MM.1S (cell line): Measurements from ENCODE around the gene XIRP2.

Source experiments
- DNase-seq: peaks from one replicate; pipeline ENCODE4 v3.0.0-alpha.2; 2015
- H2AFZ ChIP-seq: fragments of 300-600 bp; sonication (generic); 2 replicates; pipeline ENCODE4 v1.6.0; 2016; ENCODE audit warnings: antibody characterized with exemption, low read length
- H3F3A ChIP-seq: fragments of 300-600 bp; sonication (generic); 2 replicates; pipeline ENCODE4 v1.6.1; 2016; ENCODE audit warnings: mild to moderate bottlenecking, antibody characterized with exemption, low read length, moderate library complexity, mixed read lengths; ENCODE audit not compliant: insufficient read depth
- H3K27ac ChIP-seq: fragments of 300-600 bp; sonication (generic); 2 replicates; pipeline ENCODE4 v1.5.1; 2016; ENCODE audit warnings: mild to moderate bottlenecking, low read length
- H3K27me3 ChIP-seq: fragments of 300-600 bp; sonication (generic); replicated peaks from 2 replicates; pipeline ENCODE4 v1.6.0; 2016; ENCODE audit warnings: low read length; ENCODE audit not compliant: insufficient read depth
- H3K36me3 ChIP-seq: fragments of 300-600 bp; sonication (generic); replicated peaks from 2 replicates; pipeline ENCODE4 v1.6.1; 2016; ENCODE audit warnings: mild to moderate bottlenecking, low read length, mixed read lengths; ENCODE audit not compliant: insufficient read depth
- H3K4me1 ChIP-seq: fragments of 300-600 bp; sonication (generic); 2 replicates; pipeline ENCODE4 v1.6.1; 2016; ENCODE audit warnings: low read length, mixed read lengths
- H3K4me2 ChIP-seq: fragments of 300-600 bp; sonication (generic); 2 replicates; pipeline ENCODE4 v1.6.0; 2016; ENCODE audit warnings: low read depth, low read length
- H3K4me3 ChIP-seq: fragments of 300-600 bp; sonication (generic); 2 replicates; pipeline ENCODE4 v1.5.1; 2016; ENCODE audit warnings: low read length, mixed read lengths
- H3K79me2 ChIP-seq: fragments of 300-600 bp; sonication (generic); 2 replicates; pipeline ENCODE4 v1.6.1; 2016; ENCODE audit warnings: mixed run types, low read length, mixed read lengths
- H3K9ac ChIP-seq: fragments of 300-600 bp; sonication (generic); 2 replicates; pipeline ENCODE4 v1.6.1; 2016; ENCODE audit warnings: low read length, mixed read lengths
- H3K9me2 ChIP-seq: fragments of 300-600 bp; sonication (generic); replicated peaks from 2 replicates; pipeline ENCODE4 v1.6.1; 2016; ENCODE audit warnings: mild to moderate bottlenecking, low read length, mixed read lengths; ENCODE audit not compliant: insufficient read depth
- H3K9me3 ChIP-seq: fragments of 300-600 bp; sonication (generic); replicated peaks from 2 replicates; pipeline ENCODE4 v1.6.1; 2016; ENCODE audit warnings: mild to moderate bottlenecking, low read length, mixed read lengths; ENCODE audit not compliant: insufficient read depth
- H4K20me1 ChIP-seq: fragments of 300-600 bp; sonication (generic); 2 replicates; pipeline ENCODE4 v1.6.1; 2016; ENCODE audit warnings: mild to moderate bottlenecking, low read length, moderate library complexity, mixed read lengths; ENCODE audit not compliant: insufficient read depth
- CTCF ChIP-seq: fragments of 300-600 bp; sonication (generic); IDR thresholded peaks from 2 replicates; pipeline ENCODE4 v1.5.1; 2016; ENCODE audit warnings: antibody characterized with exemption, low read length, mixed read lengths
- EZH2 ChIP-seq: fragments of 300-600 bp; sonication (generic); optimal IDR thresholded peaks from 2 replicates; pipeline ENCODE3; 2017; ENCODE audit warnings: low read depth, mild to moderate bottlenecking, antibody characterized with exemption, low read length, mixed read lengths
- EZH2phosphoT487 ChIP-seq: fragments of 300-600 bp; sonication (generic); IDR thresholded peaks from 2 replicates; pipeline ENCODE4 v1.6.1; 2018; ENCODE audit warnings: antibody characterized with exemption, low read length

The XIRP2 gene

DNA sequence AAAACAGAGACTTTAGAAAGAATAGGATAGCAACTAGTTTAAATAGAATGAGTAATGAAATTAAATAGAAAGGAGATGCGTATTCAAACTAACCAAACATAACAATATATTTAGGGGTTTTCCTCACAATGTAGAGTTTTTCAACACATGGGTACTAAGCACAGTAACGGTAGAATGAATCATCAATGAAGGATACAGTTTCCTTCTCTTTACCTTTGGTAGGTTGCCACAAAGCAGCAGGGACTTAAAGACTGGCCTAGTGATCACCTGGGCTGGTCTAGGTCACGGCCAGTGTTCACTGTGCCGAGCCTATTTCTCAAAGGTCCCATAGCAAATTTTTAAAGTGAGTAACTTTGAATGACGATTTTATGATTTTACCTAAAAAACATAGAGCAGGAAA, 311.7 kb downstream of the XIRP2 start:
- H3K27me3 ChIP-seq = no peaks in the 10 kb centered on the region
- no peak overlapping the region for H3K4me2 ChIP-seq
- H2AFZ ChIP-seq = no peak overlapping the region
- no peak overlapping the region for H3K4me3 ChIP-seq
- H3K36me3 ChIP-seq = no peaks in the 10 kb centered on the region
- H3K4me1 ChIP-seq = peaks cover 15% of the 10 kb centered on the region
- no peaks in the 10 kb centered on the region for H3K9me2 ChIP-seq
- TF ChIP-seq EZH2 = no peak
- TF ChIP-seq CTCF = no peak
- no peak for TF ChIP-seq EZH2phosphoT487
- H3K9me3 ChIP-seq = no peaks in the 10 kb centered on the region
- H4K20me1 ChIP-seq = no peaks in the 10 kb centered on the region
- H3K79me2 ChIP-seq = no peaks in the 10 kb centered on the region
- no peak overlapping the region for H3K9ac ChIP-seq
- H3K27ac ChIP-seq = no peak overlapping the region
- no peak for DNase-seq
- 0 out of 2 replicates have a peak, but pooled peaks cover 8% of the 10 kb centered on the region for H3F3A ChIP-seq

DNA sequence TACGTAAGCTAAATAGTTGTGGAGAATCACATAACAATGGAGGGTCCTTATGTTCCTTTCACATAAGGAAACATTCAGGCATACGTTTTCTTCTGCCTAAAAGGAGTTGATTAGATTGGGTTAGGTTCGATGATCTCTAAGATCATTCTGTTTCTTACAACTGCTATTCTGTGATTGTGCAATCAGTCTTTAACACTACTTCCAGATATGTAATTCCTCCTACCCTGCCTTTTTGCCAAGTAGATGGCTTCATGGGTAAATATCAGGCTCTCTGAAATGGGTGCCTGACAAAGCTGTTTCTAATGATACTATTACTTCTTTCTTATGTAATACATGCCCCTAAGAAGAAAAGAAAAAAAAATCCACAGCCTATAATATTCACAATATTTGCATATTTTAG, 321.5 kb downstream of the XIRP2 start:
- no peak for DNase-seq

GRCh38 chr2:167212014-167212648, 323.9 kb downstream of the XIRP2 start:
- H4K20me1 ChIP-seq = no peaks in the 10 kb centered on the region
- no peaks in the 10 kb centered on the region for H3K36me3 ChIP-seq
- H3K4me2 ChIP-seq = no peak overlapping the region
- peak; percentile 80 for TF ChIP-seq CTCF
- TF ChIP-seq EZH2 = no peak
- no peak for TF ChIP-seq EZH2phosphoT487
- H2AFZ ChIP-seq = no peak overlapping the region
- no peaks in the 10 kb centered on the region for H3F3A ChIP-seq
- H3K9me2 ChIP-seq = no peaks in the 10 kb centered on the region
- H3K9ac ChIP-seq = no peak overlapping the region
- no peaks in the 10 kb centered on the region for H3K27me3 ChIP-seq
- no peak overlapping the region for H3K4me3 ChIP-seq
- no peak overlapping the region for H3K27ac ChIP-seq
- peak; percentile 51 for DNase-seq
- H3K4me1 ChIP-seq = no peaks in the 10 kb centered on the region
- H3K79me2 ChIP-seq = no peaks in the 10 kb centered on the region
- no peaks in the 10 kb centered on the region for H3K9me3 ChIP-seq

More for the DNA sequence above, 321.5 kb downstream of the XIRP2 start:
- no peak overlapping the region for H3K4me2 ChIP-seq
- no peak overlapping the region for H3K27ac ChIP-seq
- TF ChIP-seq EZH2 (no peak), EZH2phosphoT487 (no peak), CTCF (no peak)
- no peaks in the 10 kb centered on the region for H3K9me2 ChIP-seq
- H4K20me1 ChIP-seq = no peaks in the 10 kb centered on the region
- no peaks in the 10 kb centered on the region for H3K27me3 ChIP-seq
- H3K79me2 ChIP-seq = no peaks in the 10 kb centered on the region
- no peak overlapping the region for H3K9ac ChIP-seq
- no peaks in the 10 kb centered on the region for H3K36me3 ChIP-seq
- H2AFZ ChIP-seq = no peak overlapping the region
- no peaks in the 10 kb centered on the region for H3F3A ChIP-seq
- no peak overlapping the region for H3K4me3 ChIP-seq
- no peaks in the 10 kb centered on the region for H3K4me1 ChIP-seq
- no peaks in the 10 kb centered on the region for H3K9me3 ChIP-seq
